ENCODE results near the gene TERB1. TPM values are rescaled to one million over a fixed set of nuclear protein-coding genes. Genes with fewer than 3 reads are reported as not detected.
"Not testable (repeated sequence)": the region's sequence is repeated elsewhere in the genome, so short reads cannot be mapped to it uniquely, and the experiment has no call there.

TERB1 gene
- total RNA-seq, 2 experiments from 2014 or later: not detected

DNA sequence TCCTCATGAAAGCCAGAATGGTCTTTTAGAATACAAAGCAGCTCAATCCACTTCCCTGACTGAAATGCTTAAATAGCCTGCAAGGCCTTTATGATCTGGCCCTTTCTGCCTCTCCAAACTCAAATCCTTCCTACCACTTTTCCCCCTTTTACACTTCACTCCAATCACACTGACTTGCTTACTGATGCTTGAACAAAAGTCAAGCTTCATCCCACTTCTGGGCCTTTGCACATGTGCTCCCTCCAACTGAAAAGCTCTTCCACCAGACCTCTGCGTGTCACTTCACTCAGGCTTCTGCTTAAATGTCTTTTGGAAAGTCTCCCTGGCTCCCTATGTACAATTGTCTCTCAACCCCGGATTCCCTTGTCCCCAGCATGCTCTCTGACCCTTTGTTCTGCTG is 13.3 kb upstream of the TERB1 start:
- DNase-seq: no peak
- no peaks in the 10 kb centered on the region for H3K4me1 Mint-ChIP-seq (ENCODE audit: low read depth)
- H3K36me3 Mint-ChIP-seq: peaks cover 58% of the 10 kb centered on the region
- intact Hi-C loops (cut with micrococcal nuclease): no loop called here
- ChIA-PET POLR2A (no interaction called here), CTCF (interaction anchor here (0.6 to 1.0 kb wide), 2 partner anchors 9 to 16 kb away, joined by 3 to 4 read pairs; partner anchors contain the start of gene NAE1)
- no peak overlapping the region for H3K4me3 Mint-ChIP-seq
- no peaks in the 10 kb centered on the region for H3K9me3 Mint-ChIP-seq
- H3K27ac Mint-ChIP-seq: no peak overlapping the region
- H3K27me3 Mint-ChIP-seq: no peaks in the 10 kb centered on the region

- H3K4me3 Mint-ChIP-seq: no peak overlapping the region
- no peak for DNase-seq
- H3K9me3 Mint-ChIP-seq: no peaks in the 10 kb centered on the region
- no peaks in the 10 kb centered on the region for H3K4me1 Mint-ChIP-seq (ENCODE audit: low read depth)
- intact Hi-C loops (cut with micrococcal nuclease): no loop called here
- ChIA-PET POLR2A (no interaction called here), CTCF (interaction anchor here (1.0 kb wide), 1 partner anchor 19 kb away, joined by 3 read pairs; the partner anchor contains the start of gene NAE1)
- peaks cover 45% of the 10 kb centered on the region for H3K36me3 Mint-ChIP-seq
- no peak overlapping the region for H3K27ac Mint-ChIP-seq
- no peaks in the 10 kb centered on the region for H3K27me3 Mint-ChIP-seq
These were observed 9.7 kb upstream of the TERB1 start for GRCh38 chr16:66811043-66811442.

- ChIA-PET CTCF (interaction anchor here (1.0 kb wide), 1 partner anchor 20 kb away, joined by 3 read pairs; the partner anchor contains the start of gene NAE1), POLR2A (no interaction called here)
- Mint-ChIP-seq H3K27ac (no peak overlapping the region), H3K4me1 (ENCODE audit: low read depth) (no peaks in the 10 kb centered on the region), H3K36me3 (peaks cover 45% of the 10 kb centered on the region), H3K4me3 (no peak overlapping the region), H3K9me3 (no peaks in the 10 kb centered on the region), H3K27me3 (no peaks in the 10 kb centered on the region)
- intact Hi-C loops (cut with micrococcal nuclease): no loop called here
- no peak for DNase-seq
These were observed 9.0 kb upstream of the TERB1 start for GRCh38 chr16:66810391-66810790.

- DNase-seq: no peak
- ChIA-PET CTCF (interaction anchor here (0.7 to 1.7 kb wide), 4 partner anchors 21 to 63 kb away, joined by 4 to 10 read pairs (median 5); partner anchors contain the start of genes DYNC1LI2 and NAE1), POLR2A (no interaction called here)
- H3K27ac Mint-ChIP-seq: no peak overlapping the region
- no peaks in the 10 kb centered on the region for H3K4me1 Mint-ChIP-seq (ENCODE audit: low read depth)
- no peaks in the 10 kb centered on the region for H3K9me3 Mint-ChIP-seq
- no peak overlapping the region for H3K4me3 Mint-ChIP-seq
- peaks cover 46% of the 10 kb centered on the region for H3K36me3 Mint-ChIP-seq
- H3K27me3 Mint-ChIP-seq: no peaks in the 10 kb centered on the region
- intact Hi-C loops (cut with micrococcal nuclease): no loop called here
These were observed 8.4 kb upstream of the TERB1 start for GRCh38 chr16:66809765-66810164.

DNA sequence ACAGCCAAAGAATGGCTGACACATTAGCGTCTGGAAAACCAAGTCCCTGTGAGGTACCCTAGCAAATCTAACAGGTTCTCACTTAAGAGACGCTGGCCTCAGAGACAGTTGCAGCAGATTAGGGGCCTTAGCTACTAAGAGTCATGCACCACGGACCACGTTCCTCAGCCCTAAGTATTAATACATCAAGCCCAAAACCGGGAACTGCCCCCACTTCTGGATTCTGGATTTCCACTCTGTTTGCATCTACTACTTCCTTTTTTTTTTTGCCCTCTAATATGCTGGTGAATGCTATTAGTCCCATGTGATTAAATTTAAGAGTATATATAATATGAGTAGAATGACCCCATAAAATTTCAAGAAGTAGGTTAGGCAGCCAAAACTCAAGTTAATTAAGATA is 775 bp upstream of the TERB1 start:
- Mint-ChIP-seq H3K9me3 (no peaks in the 10 kb centered on the region), H3K4me3 (no peak overlapping the region), H3K36me3 (peaks cover 26% of the 10 kb centered on the region), H3K4me1 (ENCODE audit: low read depth) (no peaks in the 10 kb centered on the region), H3K27me3 (no peaks in the 10 kb centered on the region), H3K27ac (no peak overlapping the region)
- intact Hi-C loops (cut with micrococcal nuclease): no loop called here
- CTCF ChIA-PET: no interaction called here
- POLR2A ChIA-PET: no interaction called here
- DNase-seq: no peak

- POLR2A ChIA-PET: no interaction called here
- intact Hi-C loops (cut with micrococcal nuclease): no loop called here
- DNase-seq: no peak
- no peak overlapping the region for H3K27ac Mint-ChIP-seq
- no peaks in the 10 kb centered on the region for H3K27me3 Mint-ChIP-seq
- no peaks in the 10 kb centered on the region for H3K9me3 Mint-ChIP-seq
- peaks cover 25% of the 10 kb centered on the region for H3K36me3 Mint-ChIP-seq
- CTCF ChIA-PET: no interaction called here
- H3K4me1 Mint-ChIP-seq (ENCODE audit: low read depth): no peaks in the 10 kb centered on the region
- H3K4me3 Mint-ChIP-seq: no peak overlapping the region
These were observed 528 bp downstream of the TERB1 start for GRCh38 chr16:66800856-66801255.

DNA sequence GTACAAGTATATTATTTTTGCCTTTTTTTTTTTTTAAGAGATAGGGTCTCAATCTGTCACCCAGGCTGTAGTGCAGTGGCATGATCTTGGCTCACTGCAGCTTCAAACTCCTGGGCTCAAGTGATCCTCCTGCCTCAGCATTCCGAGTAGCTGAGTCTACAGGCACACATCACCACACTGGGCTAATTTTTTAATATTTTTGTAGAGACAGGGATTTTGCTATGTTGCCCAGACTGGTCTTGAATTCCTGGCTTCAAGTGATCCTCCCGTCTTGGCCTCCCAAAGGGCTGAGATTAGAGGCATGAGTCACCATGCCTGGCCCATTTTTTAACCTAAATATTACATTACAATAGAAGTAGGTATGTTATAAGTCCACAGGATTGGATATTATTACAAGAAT is 3.2 kb downstream of the TERB1 start:
- CTCF ChIA-PET: no interaction called here
- Mint-ChIP-seq H3K36me3 (peaks cover 7% of the 10 kb centered on the region), H3K9me3 (no peaks in the 10 kb centered on the region), H3K27me3 (no peaks in the 10 kb centered on the region), H3K4me3 (no peak overlapping the region), H3K4me1 (ENCODE audit: low read depth) (no peaks in the 10 kb centered on the region), H3K27ac (no peak overlapping the region)
- POLR2A ChIA-PET: no interaction called here
- intact Hi-C loops (cut with micrococcal nuclease): no loop called here
- DNase-seq: no peak

DNA sequence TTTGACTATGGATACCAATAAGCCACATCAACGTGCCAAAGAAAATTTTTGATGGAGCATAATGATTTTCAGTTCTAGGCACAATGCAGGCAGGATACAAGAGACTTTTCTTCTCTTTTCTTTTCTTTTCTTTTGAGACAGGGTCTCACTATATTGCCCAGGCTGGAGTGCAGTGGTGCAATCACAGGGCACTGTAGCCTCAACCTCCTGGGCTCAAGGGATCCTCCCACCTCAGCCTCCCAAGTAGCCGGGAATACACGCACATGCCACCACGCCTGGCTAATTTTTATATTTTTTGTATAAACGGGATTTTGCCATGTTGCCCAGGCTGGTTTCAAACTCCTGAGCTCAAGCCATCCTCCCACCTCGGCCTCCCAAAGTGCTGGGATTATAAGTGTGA is 7.4 kb downstream of the TERB1 start:
- POLR2A ChIA-PET; H3K4me3 Mint-ChIP-seq; H3K27me3 Mint-ChIP-seq; CTCF ChIA-PET; H3K36me3 Mint-ChIP-seq; H3K27ac Mint-ChIP-seq; H3K4me1 Mint-ChIP-seq (ENCODE audit: low read depth); H3K9me3 Mint-ChIP-seq; intact Hi-C loops (cut with micrococcal nuclease); DNase-seq: not testable (repeated sequence)

- H3K4me3 Mint-ChIP-seq: no peak overlapping the region
- no peaks in the 10 kb centered on the region for H3K4me1 Mint-ChIP-seq (ENCODE audit: low read depth)
- no peaks in the 10 kb centered on the region for H3K36me3 Mint-ChIP-seq
- H3K27ac Mint-ChIP-seq: no peak overlapping the region
- CTCF ChIA-PET: no interaction called here
- no peaks in the 10 kb centered on the region for H3K9me3 Mint-ChIP-seq
- no peak for DNase-seq
- H3K27me3 Mint-ChIP-seq: no peaks in the 10 kb centered on the region
- intact Hi-C loops (cut with micrococcal nuclease): no loop called here
- POLR2A ChIA-PET: no interaction called here
These were observed 11.2 kb downstream of the TERB1 start for GRCh38 chr16:66790130-66790733.

GRCh38 chr16:66787427-66787826 is 14.0 kb downstream of the TERB1 start:
- no peak overlapping the region for H3K4me3 Mint-ChIP-seq
- CTCF ChIA-PET: no interaction called here
- no peak for DNase-seq
- POLR2A ChIA-PET: no interaction called here
- no peak overlapping the region for H3K27ac Mint-ChIP-seq
- no peaks in the 10 kb centered on the region for H3K36me3 Mint-ChIP-seq
- H3K4me1 Mint-ChIP-seq (ENCODE audit: low read depth): no peaks in the 10 kb centered on the region
- intact Hi-C loops (cut with micrococcal nuclease): no loop called here
- no peaks in the 10 kb centered on the region for H3K9me3 Mint-ChIP-seq
- H3K27me3 Mint-ChIP-seq: no peaks in the 10 kb centered on the region

DNA sequence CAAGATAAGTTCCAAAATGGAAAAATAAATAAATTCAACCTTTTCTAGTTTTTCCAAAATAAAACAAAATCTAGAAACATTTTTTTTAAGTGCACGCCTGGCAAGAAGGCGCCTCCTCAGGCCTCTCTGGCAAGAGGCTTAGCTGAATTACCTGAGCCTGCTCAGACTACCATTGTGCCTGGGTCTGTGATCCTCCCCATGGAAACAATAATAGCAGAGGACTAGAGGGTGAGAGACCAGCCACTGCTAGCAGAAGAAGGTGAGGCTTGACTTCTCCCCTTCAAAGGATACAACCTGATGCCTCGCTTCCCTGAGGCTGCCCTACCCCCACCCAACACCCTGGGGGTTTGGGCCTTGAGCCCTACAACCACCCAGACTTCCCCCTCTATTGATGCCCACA is 14.8 kb downstream of the TERB1 start:
- Mint-ChIP-seq H3K4me1 (ENCODE audit: low read depth) (no peaks in the 10 kb centered on the region), H3K27ac (no peak overlapping the region), H3K27me3 (no peaks in the 10 kb centered on the region), H3K9me3 (no peaks in the 10 kb centered on the region), H3K4me3 (no peak overlapping the region), H3K36me3 (no peaks in the 10 kb centered on the region)
- no peak for DNase-seq
- POLR2A ChIA-PET: no interaction called here
- intact Hi-C loops (cut with micrococcal nuclease): no loop called here
- CTCF ChIA-PET: no interaction called here

DNA sequence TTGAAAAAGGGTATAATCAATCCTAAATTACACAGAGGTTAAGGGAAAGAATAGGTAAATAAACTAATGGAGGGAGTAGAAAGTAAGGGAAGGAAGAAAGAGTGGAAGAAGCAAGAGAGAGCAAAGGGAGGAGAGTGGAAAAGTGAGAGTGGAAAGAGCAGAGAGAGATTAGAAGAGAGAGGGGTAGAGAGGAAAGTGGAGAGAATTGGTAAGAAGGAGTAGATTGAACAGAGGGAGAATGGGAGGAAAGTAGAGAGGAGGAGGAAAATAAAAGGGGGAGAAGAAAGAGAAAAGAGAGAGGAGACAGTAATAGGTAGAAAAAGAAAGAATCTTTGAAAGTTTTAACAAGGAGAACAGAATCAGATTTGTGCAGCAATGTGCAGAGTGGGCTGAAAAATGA is 24.9 kb downstream of the TERB1 start:
- H3K9me3 Mint-ChIP-seq: no peaks in the 10 kb centered on the region
- ChIA-PET CTCF (no interaction called here), POLR2A (no interaction called here)
- H3K27ac Mint-ChIP-seq: no peak overlapping the region
- H3K27me3 Mint-ChIP-seq: no peaks in the 10 kb centered on the region
- no peaks in the 10 kb centered on the region for H3K4me1 Mint-ChIP-seq (ENCODE audit: low read depth)
- DNase-seq: no peak
- no peaks in the 10 kb centered on the region for H3K36me3 Mint-ChIP-seq
- intact Hi-C loops (cut with micrococcal nuclease): no loop called here
- H3K4me3 Mint-ChIP-seq: no peak overlapping the region

- ChIA-PET CTCF (interaction anchor here (0.6 kb wide), 1 partner anchor 13 kb away, joined by 4 read pairs; no protein-coding TSS in a partner anchor), POLR2A (no interaction called here)
- no peaks in the 10 kb centered on the region for H3K36me3 Mint-ChIP-seq
- H3K27ac Mint-ChIP-seq: no peak overlapping the region
- no peaks in the 10 kb centered on the region for H3K4me1 Mint-ChIP-seq (ENCODE audit: low read depth)
- intact Hi-C loops (cut with micrococcal nuclease): no loop called here
- no peak overlapping the region for H3K4me3 Mint-ChIP-seq
- H3K9me3 Mint-ChIP-seq: no peaks in the 10 kb centered on the region
- H3K27me3 Mint-ChIP-seq: no peaks in the 10 kb centered on the region
- DNase-seq: no peak
These were observed 26.4 kb downstream of the TERB1 start for GRCh38 chr16:66774981-66775380.
